ENCODE data around the gene C14orf132.
"Not testable (repeated sequence)": the region's sequence is repeated elsewhere in the genome, so short reads cannot be mapped to it uniquely, and the experiment has no call there.

Gene C14orf132

GRCh38 chr14:96038920-96039632 lies at the start of gene C14orf132:
Gene C14orf132, plus strand, starts transcription at chr14:96039362. Its CDS starts 139 bp downstream, at chr14:96039501.
- Mint-ChIP-seq H3K27ac (peak within 1 kb of the TSS; percentile 34), H3K4me1 (ENCODE audit: low read depth) (peaks cover 4% of the 10 kb centered on the region), H3K9me3 (no peaks in the 10 kb centered on the region), H3K4me3 (peak within 1 kb of the TSS; percentile 65), H3K27me3 (ENCODE audit: low read depth) (peaks cover 51% of the 10 kb centered on the region), H3K36me3 (ENCODE audit: low read depth) (no peaks in the 10 kb centered on the region)

DNA sequence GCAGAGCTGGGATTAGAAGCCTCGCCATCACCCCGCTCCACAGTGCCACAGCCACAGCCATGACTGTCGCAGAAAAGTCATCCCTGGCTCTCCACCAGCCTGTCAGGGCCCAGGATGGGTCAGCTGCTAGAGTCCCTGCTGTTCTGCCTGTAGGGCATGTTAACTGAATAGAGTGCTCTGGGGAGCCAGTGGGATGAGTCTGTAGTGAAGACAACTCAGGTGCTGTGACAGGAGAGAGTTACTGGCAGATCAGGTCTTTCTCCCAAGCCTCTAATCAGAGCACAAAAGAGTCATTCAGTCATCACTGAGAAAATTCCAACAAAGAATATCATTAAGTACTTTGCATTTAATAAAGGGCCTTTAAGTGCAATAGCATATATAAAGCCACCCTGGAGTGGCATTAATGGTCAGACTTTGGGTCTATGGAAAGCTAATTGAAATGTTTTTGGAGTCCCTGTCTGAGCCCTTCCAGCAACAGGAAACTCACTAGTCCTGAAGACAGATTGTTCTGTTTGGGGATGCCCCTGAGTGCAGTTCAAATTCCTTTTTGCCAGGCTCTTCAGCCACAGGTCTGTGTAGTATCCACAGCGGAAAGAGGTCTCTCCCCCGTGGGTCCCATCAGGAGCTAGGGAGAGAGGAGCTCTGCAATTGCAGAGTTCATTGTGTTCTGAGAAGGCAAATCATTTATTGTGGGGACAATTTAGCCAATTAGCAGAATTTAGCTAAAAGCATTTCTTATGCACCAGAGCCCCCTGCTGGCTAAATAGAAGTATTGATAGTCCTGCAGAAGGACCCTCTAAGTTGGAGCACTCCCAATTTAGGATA lies 45.2 kb upstream of the C14orf132 start:
- H3K9me3 Mint-ChIP-seq = peaks cover 9% of the 10 kb centered on the region
- H3K27me3 Mint-ChIP-seq (ENCODE audit: low read depth) = peaks cover 18% of the 10 kb centered on the region
- no peak overlapping the region for H3K27ac Mint-ChIP-seq
- H3K4me3 Mint-ChIP-seq = no peak overlapping the region
- no peaks in the 10 kb centered on the region for H3K4me1 Mint-ChIP-seq (ENCODE audit: low read depth)
- no peaks in the 10 kb centered on the region for H3K36me3 Mint-ChIP-seq (ENCODE audit: low read depth)

GRCh38 chr14:95994593-95994928 lies 44.6 kb upstream of the C14orf132 start:
- Mint-ChIP-seq H3K4me1 (ENCODE audit: low read depth) (no peaks in the 10 kb centered on the region), H3K27ac (no peak overlapping the region), H3K36me3 (ENCODE audit: low read depth) (no peaks in the 10 kb centered on the region), H3K9me3 (peaks cover 9% of the 10 kb centered on the region), H3K27me3 (ENCODE audit: low read depth) (peaks cover 17% of the 10 kb centered on the region), H3K4me3 (no peak overlapping the region)

DNA sequence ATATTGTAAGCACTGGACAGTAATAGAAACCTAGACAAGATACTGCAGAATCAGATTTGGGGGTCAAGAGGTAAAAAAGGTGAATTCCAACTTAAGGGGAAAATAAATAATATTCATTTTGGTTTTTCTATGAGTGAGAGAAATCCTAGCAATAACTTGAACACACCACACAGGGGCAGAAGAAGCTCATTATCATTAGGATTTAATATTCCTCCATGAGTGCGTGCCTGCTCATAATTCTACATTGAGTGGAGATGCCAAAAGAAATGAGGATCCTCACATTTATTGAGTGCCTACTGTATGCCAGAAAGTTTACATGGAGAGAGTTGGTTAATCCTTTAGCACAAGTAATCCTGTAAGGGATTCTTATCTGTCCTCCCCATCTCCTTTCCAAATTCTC lies 40.5 kb upstream of the C14orf132 start:
- no peak overlapping the region for H3K4me3 Mint-ChIP-seq
- H3K27me3 Mint-ChIP-seq (ENCODE audit: low read depth) = peaks cover 31% of the 10 kb centered on the region
- H3K9me3 Mint-ChIP-seq = no peaks in the 10 kb centered on the region
- H3K27ac Mint-ChIP-seq = no peak overlapping the region
- no peaks in the 10 kb centered on the region for H3K4me1 Mint-ChIP-seq (ENCODE audit: low read depth)
- H3K36me3 Mint-ChIP-seq (ENCODE audit: low read depth) = no peaks in the 10 kb centered on the region

DNA sequence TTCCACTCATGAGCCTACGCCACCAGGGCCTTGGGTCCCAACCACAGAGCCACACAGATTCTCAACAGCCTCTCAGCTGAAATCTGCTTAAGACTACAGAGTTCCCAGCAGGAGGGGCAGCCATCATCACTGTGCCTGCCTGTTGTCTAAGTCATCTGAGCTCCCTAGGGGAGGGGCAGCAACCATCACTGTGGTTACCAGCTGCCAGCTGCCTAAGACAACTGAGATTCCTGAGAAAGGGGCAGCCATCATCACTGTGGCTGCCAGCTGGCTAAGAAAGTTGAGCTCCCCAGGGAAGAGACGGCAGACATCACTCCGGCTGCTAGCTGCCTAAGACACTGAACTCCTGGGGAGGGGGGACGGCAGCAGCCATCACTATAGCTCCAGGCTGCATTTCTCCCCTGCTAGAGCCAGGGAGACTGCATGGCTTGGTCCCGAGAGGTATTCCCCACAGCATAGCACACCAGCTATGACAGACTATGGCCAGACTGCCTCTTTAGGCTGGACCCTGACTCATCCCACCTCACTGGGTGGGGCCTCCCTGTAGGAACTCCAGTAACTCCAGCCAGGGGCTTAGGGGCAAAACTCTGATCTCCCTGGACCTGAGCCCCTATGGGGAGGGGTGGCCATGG lies 37.2 kb upstream of the C14orf132 start:
- H3K27ac Mint-ChIP-seq = no peak overlapping the region
- H3K27me3 Mint-ChIP-seq (ENCODE audit: low read depth) = peaks cover 41% of the 10 kb centered on the region
- H3K9me3 Mint-ChIP-seq = no peaks in the 10 kb centered on the region
- H3K4me3 Mint-ChIP-seq = no peak overlapping the region
- no peaks in the 10 kb centered on the region for H3K4me1 Mint-ChIP-seq (ENCODE audit: low read depth)
- H3K36me3 Mint-ChIP-seq (ENCODE audit: low read depth) = no peaks in the 10 kb centered on the region

DNA sequence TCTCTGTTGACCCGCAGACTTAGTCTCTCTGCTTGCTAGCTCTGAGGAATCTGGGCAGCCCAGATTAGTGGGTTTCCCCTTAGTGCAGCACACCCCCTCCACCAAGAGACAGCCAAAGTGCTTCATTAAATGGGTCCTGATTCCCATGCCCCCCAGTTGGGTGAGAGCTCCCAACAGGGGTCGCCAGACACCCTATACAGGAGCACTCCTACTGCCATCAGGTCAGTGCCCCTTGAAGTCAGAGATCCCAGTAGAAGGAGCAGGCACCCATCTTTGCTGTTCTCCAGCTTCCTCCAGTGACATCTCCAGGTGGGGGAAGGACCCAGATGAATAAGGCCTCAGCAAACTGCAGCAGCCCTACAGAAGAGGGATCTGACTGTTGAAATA lies 36.7 kb upstream of the C14orf132 start:
- no peak overlapping the region for H3K4me3 Mint-ChIP-seq
- peaks cover 41% of the 10 kb centered on the region for H3K27me3 Mint-ChIP-seq (ENCODE audit: low read depth)
- H3K9me3 Mint-ChIP-seq = no peaks in the 10 kb centered on the region
- H3K4me1 Mint-ChIP-seq (ENCODE audit: low read depth) = no peaks in the 10 kb centered on the region
- H3K27ac Mint-ChIP-seq = no peak overlapping the region
- no peaks in the 10 kb centered on the region for H3K36me3 Mint-ChIP-seq (ENCODE audit: low read depth)

DNA sequence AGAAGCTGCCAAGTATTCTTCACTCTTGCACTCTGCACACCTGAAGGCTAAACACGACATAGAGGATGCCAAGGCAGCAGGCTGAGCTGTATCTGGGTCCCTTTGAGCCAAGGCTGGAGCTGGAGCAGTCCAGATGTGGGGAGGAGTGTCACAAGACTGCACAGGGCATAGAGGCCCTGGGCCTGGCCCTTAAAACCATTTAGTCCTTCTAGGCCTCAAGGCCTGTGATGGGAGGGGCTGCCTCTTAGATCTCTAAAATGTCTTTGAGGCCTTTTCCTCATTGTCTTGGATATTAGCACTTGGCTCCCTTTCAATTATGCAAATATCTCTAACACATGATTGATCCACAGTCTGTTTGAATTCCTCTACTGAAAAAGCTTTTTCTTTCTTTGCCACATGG lies 28.0 kb upstream of the C14orf132 start:
- peaks cover 18% of the 10 kb centered on the region for H3K9me3 Mint-ChIP-seq
- H3K36me3 Mint-ChIP-seq (ENCODE audit: low read depth) = no peaks in the 10 kb centered on the region
- H3K4me3 Mint-ChIP-seq = no peak overlapping the region
- no peak overlapping the region for H3K27ac Mint-ChIP-seq
- peaks cover 8% of the 10 kb centered on the region for H3K27me3 Mint-ChIP-seq (ENCODE audit: low read depth)
- no peaks in the 10 kb centered on the region for H3K4me1 Mint-ChIP-seq (ENCODE audit: low read depth)

GRCh38 chr14:96011607-96012006 lies 27.6 kb upstream of the C14orf132 start:
- peaks cover 18% of the 10 kb centered on the region for H3K9me3 Mint-ChIP-seq
- H3K4me1 Mint-ChIP-seq (ENCODE audit: low read depth) = no peaks in the 10 kb centered on the region
- no peaks in the 10 kb centered on the region for H3K36me3 Mint-ChIP-seq (ENCODE audit: low read depth)
- H3K27me3 Mint-ChIP-seq (ENCODE audit: low read depth) = peaks cover 7% of the 10 kb centered on the region
- H3K4me3 Mint-ChIP-seq = no peak overlapping the region
- no peak overlapping the region for H3K27ac Mint-ChIP-seq

GRCh38 chr14:96012757-96013156 lies 26.4 kb upstream of the C14orf132 start:
- peaks cover 18% of the 10 kb centered on the region for H3K9me3 Mint-ChIP-seq
- not testable (repeated sequence) for H3K27ac Mint-ChIP-seq

DNA sequence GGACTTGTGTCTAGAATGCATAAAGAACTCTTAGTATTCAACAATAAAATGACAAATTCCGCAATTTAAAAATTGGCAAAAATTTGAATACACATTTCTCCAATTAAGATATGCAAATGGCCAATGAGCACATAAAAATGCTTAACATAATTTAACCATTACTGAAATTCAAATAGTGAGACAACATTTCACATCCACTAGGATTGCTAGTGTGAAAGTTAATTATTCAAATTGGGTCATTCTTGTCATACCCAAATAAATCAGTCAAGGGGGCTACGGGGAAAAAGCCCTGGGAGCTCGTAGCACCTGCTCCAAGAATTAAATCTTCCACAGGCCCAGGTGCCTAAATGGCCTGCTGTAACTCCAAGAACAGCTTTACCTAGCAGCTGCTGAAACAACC lies 25.0 kb upstream of the C14orf132 start:
- H3K4me1 Mint-ChIP-seq (ENCODE audit: low read depth) = no peaks in the 10 kb centered on the region
- peaks cover 18% of the 10 kb centered on the region for H3K9me3 Mint-ChIP-seq
- H3K27me3 Mint-ChIP-seq (ENCODE audit: low read depth) = peaks cover 12% of the 10 kb centered on the region
- H3K36me3 Mint-ChIP-seq (ENCODE audit: low read depth) = no peaks in the 10 kb centered on the region
- no peak overlapping the region for H3K4me3 Mint-ChIP-seq
- H3K27ac Mint-ChIP-seq = no peak overlapping the region

More at GRCh38 chr14:96012757-96013156, 26.4 kb upstream of the C14orf132 start:
- H3K4me3 Mint-ChIP-seq; H3K4me1 Mint-ChIP-seq (ENCODE audit: low read depth); H3K36me3 Mint-ChIP-seq (ENCODE audit: low read depth): not testable (repeated sequence)
- peaks cover 11% of the 10 kb centered on the region for H3K27me3 Mint-ChIP-seq (ENCODE audit: low read depth)

DNA sequence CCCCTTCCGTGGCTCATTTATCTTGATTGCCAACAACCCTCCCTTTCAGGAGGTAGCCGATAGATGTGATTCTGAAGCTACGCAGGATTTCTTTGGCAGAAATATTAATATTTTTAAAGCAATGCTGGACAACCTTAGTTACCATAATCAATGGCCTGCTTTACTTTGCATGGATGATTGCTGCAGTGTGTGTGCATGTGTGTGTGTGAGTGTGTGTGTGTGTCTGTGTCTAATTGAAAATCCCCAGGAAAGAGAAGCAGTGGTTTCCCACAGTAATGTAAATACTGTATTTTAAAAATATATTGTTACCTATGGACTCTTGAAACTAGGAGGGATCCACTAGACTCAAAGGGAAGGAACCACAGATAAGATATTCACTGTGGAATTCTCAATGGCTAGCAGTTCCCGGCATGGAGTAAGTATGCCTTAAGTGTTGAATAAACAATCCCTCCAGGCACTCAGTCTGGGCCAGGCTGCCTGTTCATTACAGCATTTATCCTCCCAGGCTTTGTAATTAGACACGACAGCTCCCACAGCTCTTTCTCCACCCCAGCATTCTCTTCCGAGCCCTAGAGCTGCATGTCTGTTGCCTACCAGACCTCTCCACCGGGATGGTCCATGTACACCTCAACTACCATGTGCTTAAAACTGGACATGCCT lies 22.5 kb upstream of the C14orf132 start:
- H3K4me1 Mint-ChIP-seq (ENCODE audit: low read depth) = no peaks in the 10 kb centered on the region
- H3K4me3 Mint-ChIP-seq = no peak overlapping the region
- no peaks in the 10 kb centered on the region for H3K36me3 Mint-ChIP-seq (ENCODE audit: low read depth)
- peaks cover 12% of the 10 kb centered on the region for H3K27me3 Mint-ChIP-seq (ENCODE audit: low read depth)
- peaks cover 7% of the 10 kb centered on the region for H3K9me3 Mint-ChIP-seq
- no peak overlapping the region for H3K27ac Mint-ChIP-seq

DNA sequence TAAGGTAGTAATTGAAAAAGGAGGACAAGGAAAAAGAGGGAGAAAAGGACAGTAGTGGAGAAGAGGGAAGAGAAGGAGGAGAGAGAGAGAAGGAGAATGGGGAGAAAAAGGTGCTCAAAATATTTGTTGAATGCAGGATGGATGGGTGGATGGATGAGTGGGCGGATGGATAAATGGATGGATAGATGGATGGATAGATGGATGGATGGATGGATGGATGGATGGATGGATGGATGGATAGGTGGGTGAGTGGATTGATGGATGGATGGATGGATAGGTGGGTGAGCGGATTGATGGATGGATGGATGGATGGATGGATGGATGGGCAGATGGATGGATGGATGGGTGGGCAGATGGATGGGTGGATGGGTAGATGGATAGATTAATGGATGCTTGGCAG lies 21.3 kb upstream of the C14orf132 start:
- H3K4me3 Mint-ChIP-seq = no peak overlapping the region
- no peaks in the 10 kb centered on the region for H3K4me1 Mint-ChIP-seq (ENCODE audit: low read depth)
- no peak overlapping the region for H3K27ac Mint-ChIP-seq
- H3K27me3 Mint-ChIP-seq (ENCODE audit: low read depth) = peaks cover 12% of the 10 kb centered on the region
- no peaks in the 10 kb centered on the region for H3K9me3 Mint-ChIP-seq
- no peaks in the 10 kb centered on the region for H3K36me3 Mint-ChIP-seq (ENCODE audit: low read depth)

GRCh38 chr14:96027431-96028355 lies 11.5 kb upstream of the C14orf132 start:
- no peaks in the 10 kb centered on the region for H3K4me1 Mint-ChIP-seq (ENCODE audit: low read depth)
- no peaks in the 10 kb centered on the region for H3K9me3 Mint-ChIP-seq
- H3K36me3 Mint-ChIP-seq (ENCODE audit: low read depth) = no peaks in the 10 kb centered on the region
- no peak overlapping the region for H3K27ac Mint-ChIP-seq
- H3K4me3 Mint-ChIP-seq = no peak overlapping the region
- H3K27me3 Mint-ChIP-seq (ENCODE audit: low read depth) = no peaks in the 10 kb centered on the region
